Ovary (tissue), 3 donors: ENCODE measurements around the gene RAB11FIP2.

ENCODE experiments used
- CTCF ChIP-seq, 3 donors: fragments of 450-650 bp in 2 of 3; fragments of 200-600 bp in 1 of 3; IDR thresholded peaks; one replicate each; pipeline versions ENCODE4 v1.5.1 to v1.8.0; 2016 to 2022; ENCODE audit warnings: antibody characterized with exemption in 3 of 3, mild to moderate bottlenecking in 1 of 3
- EP300 ChIP-seq: sonication (generic); formaldehyde crosslinking; IDR thresholded peaks from one replicate; pipeline ENCODE4 v1.6.1; 2017; ENCODE audit warnings: antibody characterized with exemption
- POLR2A ChIP-seq: fragments of 450-650 bp; IDR thresholded peaks from one replicate; pipeline ENCODE4 v1.6.1; 2017; ENCODE audit warnings: antibody characterized with exemption, mild to moderate bottlenecking, moderate library complexity
- donor health status: DM: no; HTN: no; CAD: no.

GRCh38 chr10:117960345-117960935, 86.3 kb downstream of the RAB11FIP2 start:
- TF ChIP-seq POLR2A (no peak), CTCF (IDR thresholded peaks at IDR 0.05) (no peak), EP300 (no peak)
